ENCODE measurements around the gene ZWILCH.
"Not testable (repeated sequence)": the region's sequence is repeated elsewhere in the genome, so short reads cannot be mapped to it uniquely, and the experiment has no call there.

ZWILCH gene

GRCh38 chr15:66496951-66497501 is 8.1 kb upstream of the ZWILCH start:
- peaks cover 58% of the 10 kb centered on the region for H3K79me2 ChIP-seq (ENCODE audit: insufficient read depth, low read length)
- TF ChIP-seq EZH2phosphoT487 (IDR thresholded peaks at IDR 0.05; ENCODE audit: borderline replicate concordance) (no peak), CTCF (conservative IDR thresholded peaks at IDR 0.05; ENCODE audit: low read length) (no peak)
- peaks cover 78% of the 10 kb centered on the region for H3K36me3 ChIP-seq (ENCODE audit: insufficient read depth, low read length)
- H3K9ac ChIP-seq (ENCODE audit: low read depth, low read length, poor library complexity, severe bottlenecking) = peak overlapping the region; percentile 90
- H2AFZ ChIP-seq (ENCODE audit: low read length) = peak overlapping the region; percentile 86
- peaks cover 19% of the 10 kb centered on the region for H3K4me1 ChIP-seq (ENCODE audit: insufficient read depth, low read length, poor library complexity, severe bottlenecking)
- no peaks in the 10 kb centered on the region for H3K9me3 ChIP-seq (ENCODE audit: insufficient read depth, low read depth, low read length)
- H3K4me2 ChIP-seq (ENCODE audit: low read depth, low read length, poor library complexity, severe bottlenecking) = peak overlapping the region; percentile 98
- H4K20me1 ChIP-seq (ENCODE audit: insufficient read depth, low read length, poor library complexity, severe bottlenecking) = peaks cover 47% of the 10 kb centered on the region
- H3K4me3 ChIP-seq (ENCODE audit: low read length, poor library complexity, severe bottlenecking) = peak overlapping the region; percentile 98
- H3F3A ChIP-seq (ENCODE audit: low read depth) = peaks cover 23% of the 10 kb centered on the region
- H3K27me3 ChIP-seq (ENCODE audit: insufficient read depth, low read length, poor library complexity, severe bottlenecking) = no peaks in the 10 kb centered on the region
- H3K9me2 ChIP-seq (replicated peaks; ENCODE audit: low read depth, low read length) = no peaks in the 10 kb centered on the region

DNA sequence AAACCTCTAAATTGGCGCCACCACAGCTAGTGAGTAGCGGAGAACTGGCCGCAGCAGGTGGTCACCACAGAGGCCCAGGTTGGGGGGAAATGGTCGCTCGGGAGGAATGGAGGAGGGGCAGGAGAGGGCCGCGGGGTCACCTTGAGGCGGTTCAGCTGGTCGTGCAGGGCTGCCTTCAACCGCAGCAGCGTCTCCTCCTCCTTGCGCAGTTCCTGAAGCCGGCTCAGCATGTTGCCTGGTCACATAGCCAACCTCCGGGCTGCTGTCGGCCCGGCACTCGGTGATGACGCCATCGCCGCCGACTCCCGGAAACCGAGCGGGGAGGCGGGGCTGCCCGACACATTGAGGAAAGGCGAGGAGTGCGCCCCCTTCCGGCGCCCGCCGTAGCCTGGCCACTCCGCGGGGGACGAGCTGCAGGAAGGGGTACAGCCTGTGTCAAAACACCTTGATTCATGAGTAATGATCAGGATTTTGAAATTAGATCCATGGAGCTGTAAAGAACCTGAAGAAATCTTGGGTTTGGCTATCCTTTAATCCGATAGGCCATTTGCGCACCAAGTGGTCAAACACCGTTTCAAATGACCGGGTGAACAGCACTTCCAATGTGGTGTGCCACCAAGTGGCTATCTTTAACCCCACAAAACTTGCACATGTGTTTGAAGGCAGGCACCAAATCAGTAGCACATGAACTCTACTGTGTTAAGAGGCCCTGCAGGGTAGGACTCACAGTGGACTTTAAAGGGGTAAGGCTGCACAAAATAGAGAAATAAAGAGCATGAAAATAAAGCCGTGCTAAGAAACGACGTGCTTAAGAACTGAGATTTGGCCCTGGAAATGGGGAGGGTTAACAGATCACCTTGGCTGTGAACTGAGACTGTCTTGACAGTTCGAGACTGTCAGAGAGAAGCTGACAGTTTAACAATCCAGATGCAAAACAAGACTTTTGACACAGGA is 7.3 kb upstream of the ZWILCH start, which contains the start of gene SNAPC5:
Gene SNAPC5, minus strand, starts transcription at position 261 of the 954 bp plus-strand sequence. Its CDS starts 31 bp downstream, at position 230.
- Histone ChIP-seq H3K4me1 (ENCODE audit: insufficient read depth, low read length, poor library complexity, severe bottlenecking) (peaks cover 26% of the 10 kb centered on the region), H3F3A (ENCODE audit: low read depth) (peaks cover 27% of the 10 kb centered on the region), H3K27me3 (ENCODE audit: insufficient read depth, low read length, poor library complexity, severe bottlenecking) (no peaks in the 10 kb centered on the region), H3K79me2 (ENCODE audit: insufficient read depth, low read length) (peaks cover 66% of the 10 kb centered on the region), H3K4me3 (ENCODE audit: low read length, poor library complexity, severe bottlenecking) (peak within 1 kb of the TSS; percentile 98), H3K36me3 (ENCODE audit: insufficient read depth, low read length) (peaks cover 78% of the 10 kb centered on the region), H2AFZ (ENCODE audit: low read length) (peak within 1 kb of the TSS; percentile 86), H4K20me1 (ENCODE audit: insufficient read depth, low read length, poor library complexity, severe bottlenecking) (peaks cover 54% of the 10 kb centered on the region), H3K9ac (ENCODE audit: low read depth, low read length, poor library complexity, severe bottlenecking) (peak within 1 kb of the TSS; percentile 90), H3K4me2 (ENCODE audit: low read depth, low read length, poor library complexity, severe bottlenecking) (peak within 1 kb of the TSS; percentile 98), H3K9me2 (replicated peaks; ENCODE audit: low read depth, low read length) (no peaks in the 10 kb centered on the region), H3K9me3 (ENCODE audit: insufficient read depth, low read depth, low read length) (no peaks in the 10 kb centered on the region)
- peak; percentile 98 for TF ChIP-seq CTCF (conservative IDR thresholded peaks at IDR 0.05; ENCODE audit: low read length)
- no peak for TF ChIP-seq EZH2phosphoT487 (IDR thresholded peaks at IDR 0.05; ENCODE audit: borderline replicate concordance)

- no peak for TF ChIP-seq EZH2phosphoT487 (IDR thresholded peaks at IDR 0.05; ENCODE audit: borderline replicate concordance)
- TF ChIP-seq CTCF (conservative IDR thresholded peaks at IDR 0.05; ENCODE audit: low read length) = peak; percentile 64
- Histone ChIP-seq H2AFZ (ENCODE audit: low read length) (no peak overlapping the region), H3K27me3 (ENCODE audit: insufficient read depth, low read length, poor library complexity, severe bottlenecking) (peaks cover under 1% of the 10 kb centered on the region), H3K79me2 (ENCODE audit: insufficient read depth, low read length) (peaks cover 75% of the 10 kb centered on the region), H3K9me2 (replicated peaks; ENCODE audit: low read depth, low read length) (no peaks in the 10 kb centered on the region), H3K4me3 (ENCODE audit: low read length, poor library complexity, severe bottlenecking) (no peak overlapping the region), H3K9ac (ENCODE audit: low read depth, low read length, poor library complexity, severe bottlenecking) (no peak overlapping the region), H3K4me2 (ENCODE audit: low read depth, low read length, poor library complexity, severe bottlenecking) (peak overlapping the region; percentile 37), H4K20me1 (ENCODE audit: insufficient read depth, low read length, poor library complexity, severe bottlenecking) (peaks cover 64% of the 10 kb centered on the region), H3K36me3 (ENCODE audit: insufficient read depth, low read length) (peaks cover 74% of the 10 kb centered on the region), H3K9me3 (ENCODE audit: insufficient read depth, low read depth, low read length) (no peaks in the 10 kb centered on the region), H3K4me1 (ENCODE audit: insufficient read depth, low read length, poor library complexity, severe bottlenecking) (peaks cover 31% of the 10 kb centered on the region), H3F3A (ENCODE audit: low read depth) (peaks cover 27% of the 10 kb centered on the region)
Measured at GRCh38 chr15:66498501-66499386, 6.4 kb upstream of the ZWILCH start.

DNA sequence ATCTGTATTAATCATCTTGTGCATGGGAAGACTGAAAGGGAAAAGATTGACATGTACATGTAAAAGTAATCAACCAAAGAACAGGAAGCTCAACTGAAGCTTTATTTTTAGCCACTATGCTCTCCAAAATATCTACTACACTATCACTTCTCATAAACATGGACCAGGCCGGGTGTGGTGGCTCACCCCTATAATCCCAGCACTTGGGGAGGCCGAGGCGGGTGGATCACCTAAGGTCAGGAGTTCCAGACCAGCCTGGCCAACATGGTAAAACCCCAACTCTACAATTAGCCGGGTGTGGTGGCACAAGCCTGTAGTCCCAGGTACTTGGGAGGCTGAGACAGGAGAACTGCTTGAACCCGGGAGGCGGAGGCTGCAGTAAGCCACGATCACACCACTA is 4.8 kb upstream of the ZWILCH start:
- not testable (repeated sequence) for H2AFZ ChIP-seq (ENCODE audit: low read length); H3K9me2 ChIP-seq (replicated peaks; ENCODE audit: low read depth, low read length); H3K4me3 ChIP-seq (ENCODE audit: low read length, poor library complexity, severe bottlenecking); H3K9ac ChIP-seq (ENCODE audit: low read depth, low read length, poor library complexity, severe bottlenecking); H3K27me3 ChIP-seq (ENCODE audit: insufficient read depth, low read length, poor library complexity, severe bottlenecking); H3K9me3 ChIP-seq (ENCODE audit: insufficient read depth, low read depth, low read length)
- Histone ChIP-seq H3K79me2 (ENCODE audit: insufficient read depth, low read length) (peaks cover 83% of the 10 kb centered on the region), H3F3A (ENCODE audit: low read depth) (peaks cover 27% of the 10 kb centered on the region), H3K36me3 (ENCODE audit: insufficient read depth, low read length) (peaks cover 59% of the 10 kb centered on the region), H3K4me2 (ENCODE audit: low read depth, low read length, poor library complexity, severe bottlenecking) (peak overlapping the region; percentile 88), H3K4me1 (ENCODE audit: insufficient read depth, low read length, poor library complexity, severe bottlenecking) (peaks cover 36% of the 10 kb centered on the region), H4K20me1 (ENCODE audit: insufficient read depth, low read length, poor library complexity, severe bottlenecking) (peaks cover 72% of the 10 kb centered on the region)

Data from Loucy (cell line).